Endodermal cell (in vitro differentiated cells): ENCODE results near the gene DLGAP1. TPM values are rescaled to one million over a fixed set of nuclear protein-coding genes. Genes with fewer than 3 reads are reported as not detected.

ENCODE experiments used
- DNase-seq: peaks from one replicate; pipeline ENCODE4 v3.0.0-alpha.2; 2017
- H3K27ac ChIP-seq: 2 replicates; pipeline ENCODE4 v1.5.1; 2013; ENCODE audit warnings: mild to moderate bottlenecking, low read depth, low read length, moderate library complexity
- H3K27me3 ChIP-seq: 2 replicates; pipeline ENCODE4 v1.6.1; 2013; ENCODE audit warnings: mild to moderate bottlenecking, low read length, moderate library complexity; ENCODE audit not compliant: insufficient read depth, control insufficient read depth, poor library complexity, severe bottlenecking
- H3K36me3 ChIP-seq: 2 replicates; pipeline ENCODE4 v1.7.0; 2013; ENCODE audit warnings: mild to moderate bottlenecking, low read length, moderate library complexity; ENCODE audit not compliant: control insufficient read depth, insufficient read depth
- H3K4me1 ChIP-seq: one replicate; pipeline ENCODE4 v1.7.0; 2013; ENCODE audit warnings: low read length; ENCODE audit not compliant: control insufficient read depth, insufficient read depth
- H3K4me3 ChIP-seq: 2 replicates; pipeline ENCODE4 v1.5.1; 2013; ENCODE audit warnings: mild to moderate bottlenecking, low read length, moderate library complexity
- H3K9ac ChIP-seq: 2 replicates; pipeline ENCODE4 v1.6.1; 2013; ENCODE audit warnings: mild to moderate bottlenecking, low read length, moderate library complexity; ENCODE audit not compliant: poor library complexity, severe bottlenecking; ENCODE audit errors: extremely low read depth
- H3K9me3 ChIP-seq: 2 replicates; pipeline ENCODE4 v1.6.1; 2013; ENCODE audit warnings: mild to moderate bottlenecking, low read length, moderate library complexity; ENCODE audit not compliant: control insufficient read depth
- H3K27ac Mint-ChIP-seq: 2 replicates; pipeline ENCODE4 v1.8.0; 2020; ENCODE audit warnings: mixed read lengths
- H3K27me3 Mint-ChIP-seq: 2 replicates; pipeline ENCODE4 v1.8.0; 2021; ENCODE audit warnings: mild to moderate bottlenecking, mixed read lengths; ENCODE audit not compliant: insufficient read depth
- H3K36me3 Mint-ChIP-seq: 2 replicates; pipeline ENCODE4 v1.8.0; 2020; ENCODE audit warnings: low read depth, mixed read lengths
- H3K4me1 Mint-ChIP-seq: 2 replicates; pipeline ENCODE4 v1.8.0; 2020; ENCODE audit warnings: mixed read lengths
- H3K4me3 Mint-ChIP-seq: 2 replicates; pipeline ENCODE4 v1.8.0; 2020; ENCODE audit warnings: mild to moderate bottlenecking, moderate library complexity, mixed read lengths
- H3K9me3 Mint-ChIP-seq: 2 replicates; pipeline ENCODE4 v1.8.0; 2020; ENCODE audit warnings: mild to moderate bottlenecking, mixed read lengths
- WGBS, 2 experiments: methylation state at CpG; one replicate each; pipeline versions ENCODE4 v1.1.5 to v1.1.7; 2013; ENCODE audit warnings: missing lambda C conversion rate in 2 of 2, mixed read lengths in 1 of 2; ENCODE audit not compliant: insufficient coverage in 1 of 2, insufficient read length in 1 of 2; 5-methylcytosine and 5-hydroxymethylcytosine counted together
- total RNA-seq, 2 donors: library from RNA; stranded (reverse); fragmentation: NEBNext Ultra II Directional in 1 of 2; extraction: Animal tissue kit (Norgen Biotek cat#: 25700) in 1 of 2; gene quantifications; 2 replicates in 1 of 2; 3 replicates in 1 of 2; pipeline ENCODE4 v1.2.1, GENCODE V29; 2021
- TF ChIP-seq, protein P1 (sequence below): fragments of 200-600 bp; sonication (generic); conservative IDR thresholded peaks from 2 replicates; pipeline ENCODE4 v1.5.0; 2021; ENCODE audit warnings: antibody characterized with exemption, mild to moderate bottlenecking

Gene DLGAP1
- total RNA-seq, 2 donors from 2014 or later: 11.5 to 21.5 TPM

DNA sequence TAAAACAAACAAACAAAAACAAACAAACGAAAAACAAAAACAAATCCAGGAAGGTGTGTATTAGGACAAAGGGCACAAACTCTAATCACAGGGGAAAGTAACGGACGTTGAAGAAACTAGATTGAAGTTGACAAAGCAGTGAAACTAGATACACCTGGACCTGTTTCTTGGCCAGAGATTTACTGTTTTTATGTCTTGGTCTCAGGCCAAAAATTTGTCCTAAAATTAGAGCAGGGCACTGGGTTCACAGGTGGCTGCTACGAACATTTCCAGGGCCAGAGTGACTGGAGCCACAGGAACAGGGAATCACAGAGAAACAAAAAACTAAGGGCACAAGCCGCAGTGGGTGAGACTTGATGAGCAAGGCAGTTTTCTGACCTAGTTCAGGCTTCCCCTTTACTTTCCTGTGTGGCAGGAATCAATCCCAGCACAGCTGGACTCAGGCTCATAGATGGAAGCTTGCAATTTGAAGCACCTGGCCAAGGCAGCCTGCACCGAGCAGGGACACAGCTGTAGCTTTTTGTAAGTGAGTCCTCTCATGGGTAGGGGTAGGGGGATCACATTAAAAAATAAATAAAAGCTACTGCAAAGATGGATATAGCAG lies 329.4 kb downstream of the DLGAP1 start:
- Mint-ChIP-seq H3K4me3 (no peak overlapping the region), H3K36me3 (no peaks in the 10 kb centered on the region), H3K27me3 (no peaks in the 10 kb centered on the region), H3K9me3 (no peaks in the 10 kb centered on the region), H3K27ac (peak overlapping the region; percentile 81), H3K4me1 (peaks cover 39% of the 10 kb centered on the region)
- TF ChIP-seq, protein P1, sequence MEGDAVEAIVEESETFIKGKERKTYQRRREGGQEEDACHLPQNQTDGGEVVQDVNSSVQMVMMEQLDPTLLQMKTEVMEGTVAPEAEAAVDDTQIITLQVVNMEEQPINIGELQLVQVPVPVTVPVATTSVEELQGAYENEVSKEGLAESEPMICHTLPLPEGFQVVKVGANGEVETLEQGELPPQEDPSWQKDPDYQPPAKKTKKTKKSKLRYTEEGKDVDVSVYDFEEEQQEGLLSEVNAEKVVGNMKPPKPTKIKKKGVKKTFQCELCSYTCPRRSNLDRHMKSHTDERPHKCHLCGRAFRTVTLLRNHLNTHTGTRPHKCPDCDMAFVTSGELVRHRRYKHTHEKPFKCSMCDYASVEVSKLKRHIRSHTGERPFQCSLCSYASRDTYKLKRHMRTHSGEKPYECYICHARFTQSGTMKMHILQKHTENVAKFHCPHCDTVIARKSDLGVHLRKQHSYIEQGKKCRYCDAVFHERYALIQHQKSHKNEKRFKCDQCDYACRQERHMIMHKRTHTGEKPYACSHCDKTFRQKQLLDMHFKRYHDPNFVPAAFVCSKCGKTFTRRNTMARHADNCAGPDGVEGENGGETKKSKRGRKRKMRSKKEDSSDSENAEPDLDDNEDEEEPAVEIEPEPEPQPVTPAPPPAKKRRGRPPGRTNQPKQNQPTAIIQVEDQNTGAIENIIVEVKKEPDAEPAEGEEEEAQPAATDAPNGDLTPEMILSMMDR: no peak
- no peak overlapping the region for H3K4me3 ChIP-seq
- H3K4me1 ChIP-seq: peaks cover 12% of the 10 kb centered on the region
- H3K27ac ChIP-seq: peak overlapping the region; percentile 59
- WGBS, 2 experiments: 66 to 85% methylated on average over 4 to 6 of the region's 6 CpGs
- H3K9me3 ChIP-seq: no peaks in the 10 kb centered on the region
- no peaks in the 10 kb centered on the region for H3K36me3 ChIP-seq
- H3K27me3 ChIP-seq: no peaks in the 10 kb centered on the region
- no peak overlapping the region for H3K9ac ChIP-seq
- DNase-seq: no peak

DNA sequence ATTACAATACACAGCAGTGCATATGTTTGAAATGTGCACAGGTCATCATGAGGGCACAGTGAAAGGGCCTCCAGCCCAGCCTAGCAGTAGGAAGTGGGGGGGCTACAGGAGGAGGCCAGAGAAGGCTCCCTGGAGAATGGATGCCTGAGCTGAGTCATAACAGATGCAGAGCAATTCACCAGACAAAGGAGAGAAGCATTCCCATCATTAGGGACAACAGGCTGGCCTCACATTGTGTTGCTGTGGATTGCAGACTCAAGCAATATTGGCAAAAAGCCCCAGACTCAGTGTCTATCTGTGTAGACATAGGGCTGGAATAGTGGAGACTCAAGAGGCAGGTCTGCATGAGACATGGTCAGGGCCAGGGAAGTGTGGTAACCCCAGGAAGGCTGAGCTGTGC lies 329.9 kb downstream of the DLGAP1 start:
- Histone ChIP-seq H3K9me3 (no peaks in the 10 kb centered on the region), H3K4me1 (peaks cover 12% of the 10 kb centered on the region), H3K27ac (peak overlapping the region; percentile 59), H3K36me3 (no peaks in the 10 kb centered on the region), H3K27me3 (no peaks in the 10 kb centered on the region), H3K4me3 (no peak overlapping the region), H3K9ac (no peak overlapping the region)
- H3K4me3 Mint-ChIP-seq: no peak overlapping the region
- peak overlapping the region; percentile 81 for H3K27ac Mint-ChIP-seq
- no peaks in the 10 kb centered on the region for H3K36me3 Mint-ChIP-seq
- no peaks in the 10 kb centered on the region for H3K9me3 Mint-ChIP-seq
- DNase-seq: peak; percentile 73
- TF ChIP-seq, protein P1: no peak
- H3K4me1 Mint-ChIP-seq: peaks cover 40% of the 10 kb centered on the region
- no peaks in the 10 kb centered on the region for H3K27me3 Mint-ChIP-seq

DNA sequence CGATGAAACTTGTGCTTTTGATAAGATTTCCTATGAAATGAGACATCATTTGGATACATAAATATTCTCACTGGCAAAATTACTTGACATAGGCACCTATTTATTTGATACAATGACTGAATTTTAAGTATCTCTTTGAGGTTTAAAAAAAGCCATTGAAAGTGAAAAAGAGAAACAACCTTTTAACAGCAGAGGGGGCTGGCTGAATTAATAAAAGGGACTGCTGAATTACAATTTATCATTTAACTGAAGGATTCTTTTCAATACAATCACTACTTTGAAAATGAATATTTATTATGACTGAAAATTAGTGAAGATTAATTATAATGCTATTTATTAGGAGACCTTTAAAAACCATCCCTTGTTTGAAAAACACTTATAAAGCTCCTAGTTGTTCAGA lies 335.3 kb downstream of the DLGAP1 start:
- H3K4me1 Mint-ChIP-seq: peaks cover 36% of the 10 kb centered on the region

More for the DNA sequence above, 335.3 kb downstream of the DLGAP1 start:
- no CpG with 5 or more reads among the region's 1 CpG for WGBS, 2 experiments
- Histone ChIP-seq H3K27me3 (no peaks in the 10 kb centered on the region), H3K27ac (no peak overlapping the region), H3K9ac (no peak overlapping the region), H3K36me3 (no peaks in the 10 kb centered on the region), H3K9me3 (peaks cover 5% of the 10 kb centered on the region), H3K4me3 (no peak overlapping the region), H3K4me1 (peaks cover 2% of the 10 kb centered on the region)
- Mint-ChIP-seq H3K27me3 (no peaks in the 10 kb centered on the region), H3K9me3 (peaks cover 5% of the 10 kb centered on the region), H3K4me3 (no peak overlapping the region), H3K27ac (no peak overlapping the region), H3K36me3 (peaks cover 4% of the 10 kb centered on the region)
- TF ChIP-seq, protein P1: peak; percentile 26
- no peak for DNase-seq
